ENCODE measurements around the gene INPP5F.
"Not testable (repeated sequence)": the region's sequence is repeated elsewhere in the genome, so short reads cannot be mapped to it uniquely, and the experiment has no call there.

The INPP5F gene

DNA sequence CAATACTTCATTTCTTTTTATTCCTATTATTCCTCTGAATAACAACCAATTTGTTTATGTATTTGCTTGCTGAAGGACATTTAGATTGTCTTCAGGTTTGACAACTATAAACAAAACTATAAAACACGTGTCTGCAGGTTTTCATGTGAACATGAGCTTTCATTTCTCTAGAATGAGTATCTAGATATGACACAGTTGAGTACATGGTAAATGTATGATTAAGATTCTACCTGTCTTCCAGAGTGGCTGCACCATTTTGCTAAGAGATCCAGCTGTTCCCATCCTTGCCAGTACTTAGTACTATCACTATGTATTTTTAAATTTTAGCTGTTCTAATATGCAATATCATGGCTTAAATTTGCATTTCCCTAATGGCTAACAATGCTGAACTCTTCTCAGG is 136.7 kb downstream of the INPP5F start:
- no peak for DNase-seq (ENCODE audit: low read depth in 3 of 3, low spot score in 1 of 3)

DNA sequence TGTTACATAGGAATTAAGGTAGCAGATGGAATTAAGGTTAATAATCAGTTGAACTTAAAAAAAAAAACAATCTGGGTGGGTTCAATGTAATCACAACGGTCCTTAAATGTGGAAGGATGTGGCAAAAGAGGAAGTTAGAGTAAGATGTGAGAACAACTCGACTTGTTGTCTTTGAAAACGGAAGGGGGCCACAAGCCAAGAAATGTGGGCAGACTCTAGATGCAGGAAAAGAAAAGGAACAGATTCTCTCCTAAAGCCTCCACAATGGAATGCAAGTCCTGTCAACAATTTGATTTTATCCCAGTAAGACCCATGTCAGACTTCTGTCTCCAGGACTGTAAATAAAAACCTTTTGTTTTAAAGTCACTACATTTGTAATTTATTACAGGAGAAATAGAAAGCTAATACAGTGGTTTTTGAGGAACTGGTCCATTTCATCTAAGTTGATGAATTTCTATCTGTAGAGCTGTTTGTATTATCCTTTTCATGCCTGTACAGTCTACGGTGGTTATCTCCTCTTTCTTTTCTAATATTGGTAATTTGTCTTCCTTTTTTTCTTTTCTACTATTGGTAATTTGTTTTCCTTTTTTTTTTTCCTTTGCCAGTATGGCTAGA is 138.2 kb downstream of the INPP5F start:
- no peak for DNase-seq (ENCODE audit: low read depth in 3 of 3, low spot score in 1 of 3)

DNA sequence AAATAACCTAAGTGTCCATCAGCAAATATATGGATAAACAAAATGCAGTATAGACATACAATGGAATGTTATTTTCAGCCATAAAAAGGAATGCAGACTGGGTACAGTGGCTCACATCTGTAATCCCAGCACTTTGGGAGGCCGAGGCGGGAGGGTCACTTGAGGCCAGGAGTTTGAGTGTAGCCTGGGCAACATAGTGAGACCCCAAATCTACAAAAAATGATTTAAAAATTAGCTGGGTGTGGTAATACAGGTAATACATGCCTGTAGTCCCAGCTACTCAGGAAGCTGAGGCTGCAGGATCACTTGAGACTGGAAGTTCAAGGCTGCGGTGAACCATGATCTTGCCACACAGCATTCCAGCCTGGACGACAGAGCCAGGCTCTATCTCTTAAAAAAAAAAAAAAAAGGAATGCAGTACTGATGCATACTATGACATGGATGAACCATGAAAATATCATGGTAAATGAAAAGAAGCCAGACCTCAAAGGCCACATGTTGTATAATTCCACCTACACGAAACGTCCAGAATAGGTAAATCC is 139.9 kb downstream of the INPP5F start:
- DNase-seq (ENCODE audit: low read depth in 3 of 3, low spot score in 1 of 3), result no peak

DNA sequence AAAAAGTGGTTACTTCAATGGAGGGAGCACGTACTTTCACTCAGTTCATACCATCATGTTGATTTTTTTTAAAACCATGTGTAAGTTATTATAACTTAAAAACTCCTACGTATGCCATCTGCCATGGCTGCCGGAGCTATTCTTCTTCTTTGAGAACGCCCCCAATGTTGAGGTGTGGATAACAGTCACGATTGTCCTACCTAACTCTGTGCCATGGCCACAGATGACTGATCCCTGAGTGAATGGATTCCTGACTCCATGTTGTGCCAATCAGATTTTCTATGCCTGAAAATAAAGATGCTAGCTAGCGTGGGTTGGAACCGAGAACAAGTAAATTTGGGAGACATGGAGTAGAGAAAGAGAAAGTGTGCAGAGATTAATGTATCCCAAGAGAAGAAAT is 141.5 kb downstream of the INPP5F start:
- no peak for DNase-seq (ENCODE audit: low read depth in 3 of 3, low spot score in 1 of 3)

DNA sequence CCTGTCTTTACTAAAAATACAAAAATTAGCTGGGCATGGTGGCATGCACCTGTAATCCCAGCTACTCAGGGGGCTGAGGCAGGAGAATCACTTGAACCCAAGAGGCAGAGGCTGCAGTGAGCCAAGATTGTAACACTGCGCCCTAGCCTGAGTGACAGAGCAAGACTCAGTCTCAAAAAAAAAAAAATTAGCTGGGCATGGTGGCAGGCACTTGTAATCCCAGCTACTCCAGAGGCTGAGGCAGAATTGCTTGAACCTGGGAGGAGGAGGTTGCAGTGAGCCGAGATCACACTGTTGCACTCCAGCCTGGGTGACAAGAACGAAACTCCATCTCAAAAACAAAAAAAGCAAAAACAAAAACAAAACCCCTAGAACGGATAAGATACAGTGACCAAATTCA is 143.5 kb downstream of the INPP5F start:
- DNase-seq (ENCODE audit: low read depth in 3 of 3, low spot score in 1 of 3), result not testable (repeated sequence)

DNA sequence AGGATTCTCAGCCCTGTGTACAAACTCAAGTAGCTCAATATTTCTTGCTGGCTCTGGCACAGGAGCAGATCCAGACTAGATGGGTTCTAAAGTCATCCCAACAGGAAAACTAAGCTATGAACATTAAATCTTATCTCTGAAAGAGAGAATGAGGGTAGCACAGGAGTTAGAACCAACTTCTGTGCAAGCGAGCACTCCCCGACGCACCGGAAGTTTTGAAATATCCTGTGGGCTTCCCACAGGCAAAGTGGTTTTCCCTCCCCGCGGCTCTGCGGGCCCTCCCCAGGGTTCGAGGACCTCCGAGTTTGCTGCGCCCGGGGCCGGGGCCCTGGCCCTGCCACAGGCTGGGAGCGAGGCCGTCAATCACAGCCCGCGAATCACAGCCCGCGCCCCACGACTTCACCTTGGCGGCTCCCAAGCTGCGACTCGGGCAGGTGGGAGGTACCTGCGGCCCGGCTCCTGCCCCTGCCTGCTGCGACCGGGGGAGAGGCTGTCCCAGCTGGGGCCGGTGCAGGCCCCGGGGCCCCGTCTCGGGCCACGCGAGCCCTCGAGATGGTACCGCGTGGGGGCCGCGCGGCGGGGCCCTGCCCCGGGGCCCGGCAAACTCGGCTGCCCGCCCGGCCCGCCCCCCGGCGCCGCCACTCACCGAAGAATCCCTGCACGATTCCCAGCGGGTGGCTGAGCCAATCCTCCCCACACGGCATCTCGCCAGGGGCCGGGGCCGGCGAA is 146.2 kb downstream of the INPP5F start:
- DNase-seq (ENCODE audit: low read depth in 3 of 3, low spot score in 1 of 3), result peak; percentile 6 to 39 (median 13)

DNA sequence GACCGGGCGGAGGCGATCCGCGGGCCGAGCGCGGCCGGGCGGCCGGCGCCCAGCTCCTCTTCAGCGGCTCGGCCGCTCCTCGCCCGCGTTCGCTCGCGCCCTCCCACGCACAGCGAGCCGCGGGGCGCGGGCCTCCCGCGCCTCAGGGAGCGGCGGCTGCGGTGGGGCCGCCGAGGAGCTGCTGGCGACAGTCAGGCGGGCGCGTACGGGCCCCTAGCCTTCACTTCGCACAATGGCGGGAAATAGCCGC is 146.7 kb downstream of the INPP5F start, which contains the start of gene MCMBP:
Gene MCMBP (minus strand): TSS at position 234 of the 250 bp plus-strand sequence. CDS start 259 bp downstream, outside the sequence.
- no peak for DNase-seq (ENCODE audit: low read depth in 3 of 3, low spot score in 1 of 3)

DNA sequence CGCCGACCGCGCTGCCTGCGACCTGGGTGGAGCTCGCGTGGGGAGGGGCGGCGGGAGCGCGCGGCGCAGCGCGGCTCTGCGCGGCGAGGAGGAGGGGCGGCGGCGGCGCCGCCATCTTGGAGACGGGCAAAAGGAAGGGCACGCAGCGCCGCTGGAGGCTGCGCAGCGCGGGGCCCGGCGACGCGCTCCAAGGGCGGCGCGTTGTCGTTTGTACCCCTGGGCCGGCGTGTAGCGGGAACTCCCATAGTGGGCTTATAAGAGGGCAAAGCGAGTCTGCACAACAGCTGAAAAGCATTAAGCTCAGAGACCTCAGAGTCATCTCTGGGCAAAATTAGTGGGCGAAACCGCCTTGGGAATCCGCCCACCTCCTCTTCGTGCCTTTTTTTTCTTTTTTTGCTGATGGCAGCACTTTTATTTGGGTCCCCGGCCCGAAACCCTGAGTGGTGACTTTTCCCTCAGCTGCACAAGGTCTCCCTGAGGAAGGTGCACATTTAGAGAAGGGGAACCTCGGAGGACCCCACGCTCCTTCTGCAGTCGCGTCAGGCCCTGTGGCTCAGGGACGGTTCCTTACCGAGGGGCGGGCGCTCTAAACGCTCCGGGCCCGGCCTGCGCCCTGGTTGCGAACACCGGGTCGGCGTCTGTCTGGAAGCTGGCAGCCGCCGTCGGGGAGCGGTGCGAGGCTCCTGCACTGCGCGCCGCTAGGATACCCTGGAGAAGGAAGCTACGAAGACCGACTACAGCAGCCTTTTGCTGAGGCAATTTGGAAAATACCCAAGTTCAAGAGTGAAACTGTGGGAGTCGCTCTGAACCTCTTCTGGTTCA is 147.2 kb downstream of the INPP5F start:
- peak; percentile 60 to 82 (median 80) for DNase-seq (ENCODE audit: low read depth in 3 of 3, low spot score in 1 of 3)

DNA sequence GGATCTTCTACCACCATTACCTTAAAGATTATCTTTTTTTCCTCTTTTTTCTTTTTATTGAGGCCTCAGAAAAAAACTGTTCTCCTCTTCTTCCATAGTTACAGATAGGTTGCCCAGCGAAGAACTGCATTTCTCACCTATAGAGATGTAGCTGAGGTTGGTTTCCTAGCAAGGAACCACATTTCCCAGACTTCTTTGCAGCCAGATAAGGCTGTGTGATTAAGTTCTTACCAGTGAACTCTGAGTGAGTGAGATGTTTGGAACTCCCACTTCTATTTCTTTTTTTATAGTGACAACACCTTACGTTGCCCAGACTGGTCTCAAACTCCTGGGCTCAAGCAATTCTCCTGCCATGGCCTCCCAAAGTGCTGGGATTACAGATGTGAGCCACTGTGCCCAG is 152.7 kb downstream of the INPP5F start:
- DNase-seq (ENCODE audit: low read depth in 3 of 3, low spot score in 1 of 3), result no peak
